NCI-H2227 treated with DMSO at 0.1 percent for 48 hours (cell line): ENCODE results near the gene ZNF33A.
"Not testable (repeated sequence)": the region's sequence is repeated elsewhere in the genome, so short reads cannot be mapped to it uniquely, and the experiment has no call there.

Experiments used
- DNase-seq: peaks from one replicate; lab custom pipeline; 2025; lab: John Stamatoyannopoulos, UW

The ZNF33A gene

DNA sequence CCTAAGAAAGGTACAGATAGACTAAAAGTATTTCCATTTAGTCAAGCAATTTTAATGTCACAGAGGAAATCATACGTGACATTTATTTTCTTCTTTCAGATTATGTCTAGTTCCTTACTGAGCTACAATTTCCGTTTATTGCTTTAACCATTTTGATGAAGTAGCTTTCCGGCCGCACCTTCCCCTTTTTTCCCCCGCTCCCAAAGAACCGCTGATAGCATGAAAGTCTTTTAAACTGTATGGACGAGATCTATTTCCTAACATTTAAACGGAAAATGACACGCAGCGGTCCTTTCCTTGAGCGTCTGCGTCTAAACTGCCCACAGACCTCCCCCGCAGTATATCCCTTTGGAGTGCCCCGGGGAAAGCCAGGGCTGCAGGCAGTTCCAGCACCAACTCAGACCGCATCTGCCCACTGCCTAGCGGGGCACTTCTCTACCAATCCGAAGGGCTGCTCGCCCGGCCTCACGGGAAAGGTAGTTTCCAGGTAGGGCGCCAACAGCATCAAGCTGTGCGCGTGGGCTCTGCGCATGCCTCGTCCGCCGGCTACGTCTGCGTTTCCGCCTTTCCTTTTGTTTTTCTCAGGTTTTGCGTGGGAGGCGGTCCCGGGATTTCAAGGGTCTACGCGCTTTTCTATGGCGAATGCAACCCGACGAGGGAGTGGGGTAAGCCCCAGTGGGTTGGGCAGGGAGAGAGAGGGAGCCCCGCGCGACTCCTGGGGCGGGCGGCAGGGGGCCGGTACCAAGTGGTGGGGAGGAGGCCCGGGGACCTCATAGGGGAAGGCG, at the start of gene ZNF33A:
Gene ZNF33A, plus strand, starts transcription at position 557 of the 785 bp plus-strand sequence. CDS start 1,667 bp downstream, outside the sequence.
- peak; percentile 93 for DNase-seq

DNA sequence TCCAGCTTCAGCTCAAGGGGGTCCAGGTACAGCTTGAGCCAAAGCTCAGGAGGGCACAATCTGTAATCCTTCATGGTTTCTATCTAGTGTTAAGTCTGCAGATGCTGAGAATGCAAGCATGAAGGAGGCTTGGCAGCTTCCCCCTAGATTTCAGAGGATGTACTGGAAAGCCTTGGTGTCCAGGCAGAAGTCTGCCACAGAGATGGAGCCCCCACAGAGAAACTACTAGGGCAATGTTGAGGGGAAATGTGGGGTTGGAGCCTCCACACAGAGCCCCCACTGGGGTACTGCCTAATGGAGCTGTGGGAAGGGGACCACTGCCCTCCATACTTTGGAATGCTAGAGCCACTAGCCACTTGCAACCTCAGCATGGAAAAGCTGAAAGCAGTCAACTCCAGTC, 45.5 kb upstream of the ZNF33A start:
- DNase-seq, result no peak

DNA sequence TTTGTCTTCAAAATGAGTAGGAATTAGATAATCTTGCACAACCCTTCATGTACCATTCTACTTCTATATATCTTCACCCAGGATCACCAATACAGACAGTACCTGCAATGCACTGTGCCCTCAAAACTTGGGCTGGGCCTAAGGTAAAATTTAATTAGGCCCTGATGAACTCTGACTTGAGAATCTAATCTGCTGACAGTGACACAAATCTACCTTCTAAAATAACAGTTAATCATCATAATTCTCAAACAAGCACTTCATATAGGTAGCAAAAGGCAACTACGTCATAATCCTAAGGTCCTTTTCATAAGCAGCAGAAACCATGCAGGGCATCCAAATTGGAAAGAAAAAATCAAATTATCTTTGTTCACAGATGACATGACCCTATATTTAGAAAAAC, 38.1 kb upstream of the ZNF33A start:
- no peak for DNase-seq

DNA sequence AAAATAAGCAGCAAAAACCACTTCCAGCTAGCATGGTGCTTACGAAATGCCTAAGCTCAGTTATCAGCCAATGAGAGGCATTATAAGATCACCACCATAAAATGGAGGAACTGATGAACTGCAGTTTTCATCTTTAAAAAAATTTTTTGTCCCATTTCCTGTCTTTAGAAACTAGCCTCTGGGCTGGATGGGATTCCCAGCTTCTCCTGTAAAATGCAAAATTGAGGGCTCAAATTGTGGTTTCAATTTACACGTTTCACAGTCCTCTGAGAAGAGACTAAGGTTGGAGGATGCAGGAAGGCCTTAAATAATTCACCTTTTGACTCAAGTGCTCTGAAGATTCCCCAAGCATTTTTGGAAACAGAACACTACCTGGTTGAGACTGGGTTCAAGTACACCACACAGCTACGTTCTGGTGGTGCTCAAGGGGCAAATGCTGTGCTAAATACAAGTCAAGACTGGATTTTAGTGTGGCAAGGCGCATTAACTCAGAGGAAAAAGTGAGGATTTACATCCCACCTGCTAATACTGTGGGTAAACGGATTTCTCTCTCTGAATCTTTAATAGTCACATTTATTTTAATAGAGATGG, 35.0 kb upstream of the ZNF33A start:
- DNase-seq, result peak; percentile 27

DNA sequence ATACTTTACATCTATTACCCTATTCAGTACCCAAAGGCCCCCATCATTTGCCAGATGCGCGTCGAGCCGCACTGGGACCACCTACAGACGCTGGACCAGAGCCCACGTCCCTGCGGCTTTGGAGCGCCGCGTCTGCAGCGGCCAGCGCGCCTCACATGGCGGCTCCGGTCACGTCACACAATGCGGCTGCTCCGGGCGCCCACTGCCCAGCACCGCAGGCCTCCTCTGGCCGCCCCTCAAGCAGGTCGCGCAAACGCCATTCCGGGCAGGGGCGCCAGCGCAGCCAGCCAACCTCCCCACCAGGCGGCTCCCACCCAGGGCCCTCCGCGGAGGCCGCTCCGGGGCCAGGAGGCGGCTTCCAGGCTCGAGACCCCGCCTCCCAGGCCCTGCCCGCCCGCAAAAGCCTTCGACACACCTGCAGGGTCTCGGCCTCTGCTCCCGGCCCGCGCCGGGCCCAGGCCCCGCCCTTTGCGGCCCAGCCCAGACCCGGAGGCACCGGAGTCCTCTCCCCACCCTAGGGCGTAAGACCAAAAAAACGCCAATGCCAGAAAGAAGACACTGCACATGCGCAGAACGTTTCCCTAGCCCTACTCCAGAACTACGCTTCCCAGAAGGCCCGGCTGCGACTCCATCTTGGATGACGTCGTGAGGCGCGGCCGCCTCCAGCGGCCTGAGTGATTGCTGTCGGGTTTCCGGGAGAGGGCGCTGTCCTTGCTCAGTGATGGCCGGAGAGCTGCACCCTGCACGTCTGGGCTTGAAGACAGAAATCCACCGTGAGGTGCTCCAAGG, 34.2 kb upstream of the ZNF33A start, which contains the start of gene ZNF25:
Gene ZNF25, minus strand, starts transcription at position 557 of the 789 bp plus-strand sequence. CDS start 4,925 bp downstream, outside the sequence.
- DNase-seq, result peak; percentile 95

GRCh38 chr10:37976880-37977203, 33.6 kb upstream of the ZNF33A start:
- no peak for DNase-seq

GRCh38 chr10:37991655-37992054, 18.8 kb upstream of the ZNF33A start:
- no peak for DNase-seq

DNA sequence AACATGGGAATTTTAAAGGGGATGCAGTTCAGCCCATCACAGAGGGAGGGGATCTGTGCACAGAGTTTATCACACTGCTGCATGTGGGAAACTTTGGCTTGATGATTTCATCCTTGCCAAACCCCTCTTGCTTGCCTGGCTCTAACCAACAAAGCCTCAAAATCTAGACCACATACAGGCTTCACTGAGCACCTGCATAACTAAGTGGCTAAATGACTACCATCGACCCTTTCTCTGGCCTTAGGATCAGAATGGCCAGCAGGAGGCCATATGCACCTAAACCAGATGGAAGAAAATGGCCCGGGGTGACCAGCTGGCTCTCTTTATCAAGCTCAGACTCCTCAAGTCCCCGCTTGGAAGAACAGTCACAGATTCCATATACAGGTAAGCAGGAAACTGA, 18.4 kb upstream of the ZNF33A start:
- no peak for DNase-seq

- DNase-seq, result not testable (repeated sequence)
Measured at GRCh38 chr10:37998920-37999319, 11.6 kb upstream of the ZNF33A start.

- not testable (repeated sequence) for DNase-seq
Measured at GRCh38 chr10:38000474-38000873, 10.0 kb upstream of the ZNF33A start.

DNA sequence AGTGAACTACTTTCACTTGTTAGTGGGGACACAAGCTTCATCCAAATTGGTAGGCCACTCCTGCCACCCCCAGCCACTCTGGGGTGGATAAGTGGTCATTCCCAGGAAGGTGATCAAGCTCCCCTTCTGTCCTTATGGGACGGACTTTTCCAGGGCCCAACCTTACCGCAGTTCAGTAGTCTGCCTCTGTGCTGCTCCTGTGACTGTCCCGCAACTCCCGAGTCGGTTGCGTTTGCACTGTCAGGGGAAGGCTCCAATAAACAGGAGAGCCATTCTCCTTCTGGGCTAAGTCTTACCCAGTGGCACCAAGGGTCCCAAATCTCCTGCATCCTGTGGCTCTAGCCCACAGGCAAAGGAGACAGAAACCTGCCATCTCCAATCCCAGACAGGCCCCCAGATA, 7.4 kb upstream of the ZNF33A start:
- no peak for DNase-seq

DNA sequence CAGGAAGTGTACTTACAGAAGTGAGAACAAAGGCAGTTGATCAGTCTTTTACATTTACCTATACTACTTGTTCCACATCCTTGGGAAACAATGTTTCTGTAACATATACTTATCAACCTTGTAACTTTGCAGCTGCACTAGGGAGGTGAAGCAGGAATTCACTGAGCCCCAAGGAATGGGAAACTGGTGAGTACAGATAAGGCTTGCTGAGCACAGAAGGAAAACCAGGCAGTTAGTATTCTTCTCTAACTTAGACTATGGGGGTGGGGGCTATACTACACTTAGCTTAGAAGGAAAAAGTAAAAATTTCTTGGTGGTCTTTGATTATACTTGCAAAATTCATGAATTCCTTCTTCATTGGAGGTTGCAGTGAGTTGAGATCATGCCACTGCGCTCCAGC, 6.9 kb upstream of the ZNF33A start:
- DNase-seq, result no peak

DNA sequence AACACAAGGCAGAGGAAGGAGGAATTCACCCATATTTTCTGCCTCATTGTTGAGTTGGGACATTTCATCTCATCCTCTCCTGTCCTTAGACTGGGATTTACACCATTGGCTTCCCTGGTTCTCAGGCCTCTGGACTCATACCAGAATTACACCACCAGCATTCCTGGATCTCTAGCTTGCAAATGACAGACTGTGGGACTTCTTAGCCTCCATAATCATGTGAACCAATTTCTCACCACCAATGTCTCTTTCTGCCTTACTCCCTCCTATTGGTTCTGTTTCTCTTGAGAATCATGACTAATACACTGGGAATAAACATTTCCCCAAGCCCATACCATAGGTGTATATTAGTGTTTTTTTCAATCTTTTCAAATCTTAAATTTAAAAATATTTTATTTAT, 2.9 kb upstream of the ZNF33A start:
- no peak for DNase-seq

DNA sequence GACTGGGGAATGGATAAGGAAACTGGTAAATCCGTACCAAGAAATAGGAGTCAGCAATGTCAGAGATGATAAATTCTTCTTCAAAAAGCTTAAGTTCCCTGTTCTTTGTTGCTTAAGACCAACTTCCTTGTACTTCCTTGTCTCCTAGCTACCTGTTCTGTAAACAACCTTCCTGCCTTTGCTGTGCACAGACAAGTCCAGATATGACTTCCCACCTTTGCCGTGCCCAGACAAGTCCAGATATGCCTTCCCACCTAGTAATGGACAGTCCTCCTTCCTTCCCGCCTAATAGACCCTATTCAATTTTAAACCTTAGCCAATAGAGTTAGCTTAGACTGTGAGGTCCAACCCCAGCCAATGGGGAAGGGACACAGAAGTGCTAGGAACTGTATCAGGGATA, 2.5 kb upstream of the ZNF33A start:
- DNase-seq, result no peak

DNA sequence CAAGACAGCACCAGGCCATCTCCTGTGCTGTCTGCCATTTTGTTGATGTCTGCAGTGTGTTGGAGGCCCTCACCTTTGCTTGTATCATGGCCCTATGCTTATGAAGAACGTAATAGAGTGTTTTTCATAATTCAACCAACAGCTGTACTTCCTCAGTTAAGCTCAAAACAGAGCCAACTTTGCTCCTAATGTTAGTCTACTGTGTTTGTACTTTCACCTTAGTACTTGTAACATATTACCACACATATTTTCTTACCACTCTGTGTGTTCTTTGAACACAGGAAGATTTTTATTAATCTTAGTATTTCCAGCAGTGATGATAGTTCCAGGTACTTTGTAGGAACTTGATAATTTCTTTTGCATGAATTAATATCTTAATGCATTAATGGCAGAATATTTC, 5.9 kb downstream of the ZNF33A start:
- no peak for DNase-seq

GRCh38 chr10:38019124-38019523, 8.6 kb downstream of the ZNF33A start:
- DNase-seq, result not testable (repeated sequence)

- DNase-seq, result no peak
Measured at GRCh38 chr10:38025283-38025682, 14.8 kb downstream of the ZNF33A start.

DNA sequence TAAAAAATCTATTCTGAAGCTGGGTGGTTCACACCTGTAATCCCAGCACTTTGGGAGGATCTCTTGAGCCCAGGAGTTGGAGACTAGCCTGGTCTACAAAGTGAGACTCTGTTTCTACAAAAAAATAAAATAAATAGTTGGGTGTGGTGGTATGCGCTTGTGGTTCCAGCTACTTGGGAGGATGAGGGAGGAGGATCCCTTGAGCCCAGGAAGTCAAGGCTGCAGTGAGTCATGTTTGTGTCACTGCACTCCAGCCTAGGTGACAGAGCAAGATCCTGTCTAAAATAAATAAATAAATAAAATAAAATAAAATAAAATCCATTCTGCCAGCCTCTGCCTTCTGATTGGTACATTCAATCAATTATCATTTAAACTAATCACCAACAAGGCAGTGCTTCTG, 17.5 kb downstream of the ZNF33A start:
- no peak for DNase-seq

GRCh38 chr10:38032886-38033285, 22.4 kb downstream of the ZNF33A start:
- DNase-seq, result no peak

DNA sequence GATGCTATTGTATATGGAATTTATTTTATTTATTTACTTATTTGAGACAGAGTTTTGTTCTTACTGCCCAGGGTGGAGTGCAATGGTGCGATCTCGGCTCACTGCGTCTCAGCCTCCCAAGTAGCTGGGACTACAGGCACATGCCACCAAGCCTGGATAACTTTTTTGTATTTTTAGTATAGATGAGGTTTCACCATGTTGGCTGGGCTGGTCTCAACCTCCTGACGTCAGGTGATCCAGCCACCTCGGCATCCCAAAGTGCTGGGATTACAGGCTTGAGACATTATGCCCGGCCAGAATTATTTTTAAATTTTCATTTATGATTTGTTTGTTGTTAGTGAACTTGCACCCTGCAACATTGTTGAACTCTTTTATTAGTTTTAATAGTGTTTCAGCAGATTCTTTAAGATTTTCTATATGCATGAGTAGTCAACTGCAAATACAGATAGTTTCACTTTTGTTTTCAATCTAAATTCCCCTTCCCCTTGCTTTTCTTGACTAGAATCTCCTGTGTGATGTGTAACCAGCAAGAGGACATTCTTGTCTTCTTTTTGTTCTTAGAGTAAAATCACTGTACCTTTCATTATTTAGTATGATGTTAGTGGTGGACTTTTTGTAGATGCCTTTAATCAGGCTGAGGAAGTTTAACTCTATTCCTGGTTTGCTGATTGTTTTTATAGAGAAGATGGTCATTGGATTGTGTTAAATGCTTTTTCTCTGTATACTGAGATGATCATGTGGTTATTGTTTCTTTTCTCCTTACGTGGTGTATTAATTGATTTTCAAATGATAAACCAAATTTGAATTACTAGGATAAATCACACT, 27.8 kb downstream of the ZNF33A start:
- DNase-seq, result no peak

DNA sequence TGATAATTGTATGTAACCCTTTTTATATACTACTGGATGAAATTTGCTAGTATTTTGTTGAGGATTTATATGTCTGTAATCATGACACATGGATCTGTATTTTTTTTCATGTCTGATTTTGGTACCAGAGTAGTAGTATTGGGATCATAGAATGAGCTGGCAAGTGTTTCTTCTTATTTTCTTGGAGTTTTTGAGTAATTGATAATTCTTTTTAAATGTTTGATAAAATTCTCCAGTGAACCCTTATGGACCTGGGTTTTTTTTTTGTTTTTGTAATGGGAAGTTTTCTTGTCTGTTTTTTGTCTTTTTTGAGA, 28.4 kb downstream of the ZNF33A start:
- DNase-seq, result no peak

- no peak for DNase-seq
Measured at GRCh38 chr10:38043516-38043915, 33.0 kb downstream of the ZNF33A start.
